ENCODE data around the gene RAB1B.

RAB1B gene

DNA sequence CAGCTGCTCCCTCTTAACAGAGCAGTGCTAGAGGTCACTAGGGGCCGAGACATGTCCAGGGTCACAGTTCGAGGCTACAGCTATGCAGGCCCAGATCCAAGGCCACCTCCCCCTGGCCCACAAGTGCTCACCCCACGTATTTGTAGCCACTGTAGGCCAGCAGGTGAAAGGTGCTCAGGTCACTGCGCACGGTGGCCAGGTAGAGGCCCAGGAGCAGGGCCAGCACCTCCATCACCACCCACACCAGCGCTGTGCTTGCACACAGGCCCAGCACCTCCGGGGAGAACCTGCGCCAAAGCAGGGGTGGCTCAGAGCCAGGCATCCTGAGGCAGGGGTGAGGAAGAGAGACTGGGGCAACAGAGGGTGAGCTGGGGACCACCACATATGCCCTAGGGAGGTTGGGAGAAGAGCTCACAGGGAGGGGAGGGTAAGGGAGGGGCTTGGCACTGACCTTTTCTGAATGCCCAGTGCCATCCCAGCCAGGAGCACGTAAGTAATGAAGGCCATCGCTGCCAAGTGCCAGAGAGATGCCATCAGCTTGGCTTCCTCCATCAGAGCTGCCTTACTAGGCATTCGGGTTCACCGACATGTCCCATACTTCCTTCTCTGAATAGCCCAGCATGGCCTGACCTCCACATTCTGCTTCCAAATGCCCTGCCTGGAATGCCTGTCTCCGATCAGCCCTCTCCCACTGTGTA lies 17.0 kb downstream of the RAB1B start:
- no peak for DNase-seq

DNA sequence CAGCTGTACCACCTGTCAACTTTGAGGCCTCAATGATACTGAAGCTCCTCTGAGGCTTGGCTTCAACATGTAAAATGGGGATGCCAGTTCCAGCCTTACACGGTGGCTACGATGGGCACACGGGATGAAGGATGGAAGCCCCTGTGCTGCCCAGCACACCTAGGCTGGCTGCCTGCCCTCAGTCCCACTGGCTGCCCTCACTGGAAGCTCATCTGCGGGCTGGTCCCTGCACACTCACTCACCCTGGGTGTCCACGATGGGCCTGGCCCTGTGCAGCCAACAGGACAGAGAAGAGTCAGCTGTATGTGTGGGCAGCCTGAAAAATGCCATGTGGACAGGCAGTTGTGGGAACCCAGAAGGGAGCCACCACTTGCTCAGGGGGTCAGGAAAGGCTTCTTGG lies 18.3 kb downstream of the RAB1B start:
- DNase-seq: no peak

DNA sequence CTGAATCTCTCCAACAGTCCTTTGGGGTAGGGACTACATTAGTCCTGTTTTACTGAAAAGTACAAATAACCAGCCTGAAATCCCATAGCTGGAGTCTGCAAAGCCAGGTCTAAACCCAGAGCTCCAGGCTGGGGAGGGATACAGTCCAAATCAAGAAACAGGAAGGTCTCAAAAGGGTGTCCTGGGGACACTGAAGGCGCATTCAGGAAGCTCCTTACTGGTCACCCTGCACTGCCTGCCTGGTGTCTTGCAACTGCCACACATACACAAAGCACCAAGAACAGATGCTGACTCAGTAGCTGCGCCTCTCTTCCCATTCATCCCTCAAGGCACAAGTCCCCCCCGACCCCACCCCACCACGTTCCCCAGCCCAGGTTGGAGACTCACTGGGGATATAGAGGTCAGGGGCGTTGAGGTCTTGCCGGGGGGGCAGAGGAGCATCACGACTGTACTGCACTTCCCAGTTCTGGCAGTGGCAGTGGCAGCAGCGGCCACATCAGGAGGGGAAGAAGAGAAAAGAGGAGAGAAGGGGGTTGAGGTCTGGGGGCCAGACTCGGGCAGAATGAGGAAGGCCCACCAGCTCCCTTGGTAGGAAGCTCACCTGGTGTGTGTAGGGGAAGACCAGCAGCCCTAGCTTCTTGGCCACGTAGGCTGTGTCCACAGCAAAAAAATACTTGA lies 18.9 kb downstream of the RAB1B start:
- no peak for DNase-seq

DNA sequence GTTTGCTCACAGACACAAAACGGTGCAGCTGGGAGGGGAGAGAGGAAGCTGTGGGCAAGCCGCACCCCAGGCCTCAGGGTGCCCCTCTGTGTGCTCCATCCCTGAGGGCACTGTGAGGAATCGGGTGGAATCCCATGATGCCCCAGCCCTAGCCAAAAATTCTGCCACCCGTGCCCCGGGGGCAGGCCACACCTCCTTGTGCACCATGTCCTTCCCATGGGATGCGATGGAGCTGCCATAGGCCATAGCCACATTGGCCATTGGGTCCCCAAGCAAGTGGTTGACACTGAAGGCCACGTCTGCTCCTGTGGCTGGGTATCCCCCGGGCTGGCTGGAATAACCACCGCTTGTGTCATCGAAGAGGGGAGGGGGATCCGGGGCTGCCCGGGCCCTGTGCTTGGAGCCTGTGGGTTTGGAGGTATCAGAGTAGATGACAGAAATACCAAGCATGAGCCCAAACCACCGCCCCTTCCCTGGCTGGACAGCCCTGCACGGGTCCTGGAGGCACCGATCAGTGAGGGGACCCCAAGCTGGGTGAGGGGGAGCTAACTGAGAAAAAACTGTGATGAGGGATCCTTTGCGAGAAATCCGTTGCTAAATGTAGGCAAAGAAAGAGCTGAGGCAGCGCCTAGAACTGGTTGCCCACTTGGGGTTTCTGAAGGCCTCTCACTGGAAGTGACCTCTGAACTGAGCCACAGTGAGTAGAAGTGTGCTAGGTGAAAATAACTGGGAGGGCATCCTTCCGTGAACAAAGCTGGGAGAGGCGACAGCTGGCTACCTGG lies 19.6 kb downstream of the RAB1B start:
- DNase-seq: peak; percentile 17

DNA sequence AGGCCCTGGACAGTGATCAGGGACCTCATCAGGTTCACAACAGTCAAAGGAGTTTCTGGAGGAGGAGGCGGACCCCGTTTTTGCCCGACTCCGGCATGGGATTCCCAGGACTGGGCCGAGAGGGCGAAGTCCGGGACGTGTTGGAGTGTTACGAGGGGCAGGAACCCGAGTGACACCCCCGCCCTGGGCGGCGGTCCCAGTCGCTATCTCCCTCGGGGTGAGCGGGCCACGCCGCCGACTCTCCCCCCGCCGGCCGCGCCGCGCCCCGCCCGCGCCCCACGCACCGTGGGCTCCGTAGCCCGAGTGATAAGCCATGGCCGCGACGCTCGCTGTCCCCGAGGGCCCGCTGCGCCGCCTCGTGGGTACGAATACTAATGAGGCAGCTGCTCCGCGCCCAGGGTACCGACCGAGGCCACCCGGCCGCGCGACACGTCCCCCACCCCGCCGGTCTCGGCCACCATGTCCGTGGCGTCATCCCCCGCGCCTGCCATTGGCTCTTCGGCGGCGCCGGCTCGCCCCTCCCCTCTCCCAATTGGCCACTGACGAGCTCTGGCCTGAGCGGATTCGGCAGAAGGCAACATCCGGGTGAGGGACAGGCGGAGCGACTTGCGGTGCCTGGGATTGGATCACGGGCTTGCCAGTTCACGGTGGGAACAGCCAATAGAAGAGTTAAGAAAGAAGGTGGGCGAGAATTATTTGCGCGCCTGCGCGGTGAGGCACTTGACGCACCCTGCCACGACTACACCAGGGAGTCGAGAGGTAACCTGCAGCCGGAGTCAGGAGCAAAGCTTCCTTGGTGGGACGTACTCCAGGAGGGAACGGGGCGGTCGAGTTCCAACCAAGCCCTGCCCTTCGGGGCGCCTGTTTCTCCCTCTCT lies 20.5 kb downstream of the RAB1B start, which contains the start of gene YIF1A:
Gene YIF1A, minus strand, starts transcription at position 473 of the 877 bp plus-strand sequence. Its CDS starts 158 bp downstream, at position 315.
- peak; percentile 99 for DNase-seq

DNA sequence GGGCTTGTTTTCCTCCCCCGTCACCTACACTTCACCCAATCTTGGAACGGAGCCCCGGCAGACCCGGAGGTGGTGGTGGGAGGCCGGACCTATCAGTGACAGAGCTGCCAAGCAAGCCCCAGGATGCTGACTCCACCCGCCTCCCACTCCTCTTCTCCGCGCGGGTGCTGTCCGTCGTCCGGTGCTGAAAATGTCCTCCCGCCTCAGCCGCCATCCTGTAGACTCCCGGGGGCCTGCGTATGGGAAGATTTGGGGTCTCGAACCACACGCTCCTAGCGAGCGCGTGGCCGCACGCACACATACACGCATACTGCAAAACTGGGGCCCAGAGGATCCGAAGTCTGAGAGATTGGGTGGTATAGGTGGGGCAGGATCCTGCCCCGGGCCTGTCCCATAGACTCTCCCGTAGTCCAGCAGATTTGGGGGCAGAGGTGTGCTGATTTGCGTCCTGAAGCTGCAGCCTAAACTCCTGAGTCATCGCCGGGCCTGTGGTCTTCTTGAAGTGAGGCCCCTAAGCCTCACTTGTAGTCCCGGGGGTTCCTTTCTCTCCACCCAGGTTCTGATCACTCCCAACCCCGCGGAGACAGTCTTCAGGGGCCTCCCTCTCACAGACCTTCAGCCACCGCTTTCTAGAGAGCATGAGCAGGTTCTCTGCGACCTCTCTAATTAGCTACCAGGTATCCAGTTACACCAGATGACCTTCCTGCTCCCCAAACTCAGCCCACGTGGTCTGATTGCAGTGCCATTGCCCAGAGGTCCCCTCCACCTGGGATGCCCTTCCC lies 21.3 kb downstream of the RAB1B start:
- DNase-seq: peak; percentile 45

DNA sequence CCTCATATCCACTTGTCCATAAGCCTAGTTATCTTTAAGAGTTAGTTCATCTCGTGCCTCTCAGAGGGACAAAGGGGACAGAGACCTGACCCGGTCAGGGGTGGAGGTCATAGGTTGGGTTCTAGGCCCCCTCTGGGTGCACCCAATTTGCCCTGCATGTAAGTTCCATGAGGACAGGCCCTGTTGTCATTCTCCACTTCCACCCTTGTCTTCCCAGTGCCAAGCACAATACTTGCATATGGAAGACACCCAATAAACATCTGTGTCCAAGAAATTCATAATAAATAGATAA lies 21.8 kb downstream of the RAB1B start:
- no peak for DNase-seq

DNA sequence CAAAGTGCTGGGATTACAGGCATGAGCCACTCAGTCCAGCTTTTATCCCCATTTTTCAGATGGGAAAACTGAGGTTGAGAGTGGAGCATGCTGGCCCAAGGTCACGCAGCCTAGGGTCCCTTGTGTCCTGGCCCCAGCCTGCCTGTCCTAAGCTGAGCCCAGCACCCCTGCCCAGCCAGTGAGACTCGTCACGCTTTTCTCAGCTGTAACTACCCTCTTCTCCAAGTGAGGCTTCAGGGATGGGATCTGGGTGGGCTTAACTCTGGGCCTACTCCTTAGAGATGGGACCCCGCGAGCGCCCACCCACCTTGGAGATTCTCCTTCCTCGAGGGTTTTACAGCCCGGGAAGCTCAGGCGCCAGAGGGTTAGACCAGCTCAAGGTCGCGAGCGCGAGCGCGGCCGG lies 22.9 kb downstream of the RAB1B start:
- DNase-seq: no peak

DNA sequence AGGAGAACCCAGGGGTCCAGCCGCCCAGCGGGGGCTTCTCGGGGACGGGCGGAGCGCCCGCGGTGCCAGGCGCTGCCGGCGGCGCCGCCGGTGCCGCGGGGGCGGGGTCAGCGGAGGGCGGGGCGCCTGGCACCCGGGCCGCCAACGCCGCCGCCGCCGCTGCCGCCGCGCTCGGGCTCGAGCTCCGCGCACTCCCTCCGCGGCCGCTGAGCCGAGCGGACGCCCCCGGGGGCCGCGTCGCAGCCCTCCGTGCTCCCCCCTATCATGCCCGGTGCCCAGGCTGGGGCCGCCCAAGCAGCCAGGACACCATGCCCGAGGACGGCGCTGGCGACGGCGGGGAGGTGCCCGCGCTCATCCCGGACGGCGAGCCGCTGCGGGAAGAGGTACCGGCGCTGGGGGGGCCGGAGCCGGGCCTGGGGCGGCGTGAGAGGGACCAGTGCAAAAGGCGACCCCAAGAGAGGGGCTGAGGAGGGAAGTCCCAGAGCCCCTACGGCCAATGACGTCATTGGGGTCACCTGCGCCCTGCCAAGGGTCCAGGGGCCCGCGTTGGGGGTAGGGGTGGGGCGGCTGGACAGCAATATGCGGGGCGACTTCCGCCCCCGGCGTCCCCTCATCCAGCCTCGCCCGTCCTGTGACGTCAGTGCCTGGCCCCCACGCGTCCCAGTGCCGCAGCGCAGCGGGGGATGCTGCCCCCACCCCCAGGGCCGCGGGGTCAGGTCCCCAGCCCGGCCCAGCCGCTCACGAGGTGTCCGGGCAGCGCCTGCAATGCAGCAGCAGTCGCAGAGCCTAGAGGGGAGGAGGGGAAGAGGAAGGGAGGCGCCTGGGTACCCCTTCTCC lies 23.5 kb downstream of the RAB1B start, which contains the start of gene TMEM151A:
Gene TMEM151A, plus strand, starts transcription at position 189 of the 837 bp plus-strand sequence. Its CDS starts 120 bp downstream, at position 309.
- no peak for DNase-seq

DNA sequence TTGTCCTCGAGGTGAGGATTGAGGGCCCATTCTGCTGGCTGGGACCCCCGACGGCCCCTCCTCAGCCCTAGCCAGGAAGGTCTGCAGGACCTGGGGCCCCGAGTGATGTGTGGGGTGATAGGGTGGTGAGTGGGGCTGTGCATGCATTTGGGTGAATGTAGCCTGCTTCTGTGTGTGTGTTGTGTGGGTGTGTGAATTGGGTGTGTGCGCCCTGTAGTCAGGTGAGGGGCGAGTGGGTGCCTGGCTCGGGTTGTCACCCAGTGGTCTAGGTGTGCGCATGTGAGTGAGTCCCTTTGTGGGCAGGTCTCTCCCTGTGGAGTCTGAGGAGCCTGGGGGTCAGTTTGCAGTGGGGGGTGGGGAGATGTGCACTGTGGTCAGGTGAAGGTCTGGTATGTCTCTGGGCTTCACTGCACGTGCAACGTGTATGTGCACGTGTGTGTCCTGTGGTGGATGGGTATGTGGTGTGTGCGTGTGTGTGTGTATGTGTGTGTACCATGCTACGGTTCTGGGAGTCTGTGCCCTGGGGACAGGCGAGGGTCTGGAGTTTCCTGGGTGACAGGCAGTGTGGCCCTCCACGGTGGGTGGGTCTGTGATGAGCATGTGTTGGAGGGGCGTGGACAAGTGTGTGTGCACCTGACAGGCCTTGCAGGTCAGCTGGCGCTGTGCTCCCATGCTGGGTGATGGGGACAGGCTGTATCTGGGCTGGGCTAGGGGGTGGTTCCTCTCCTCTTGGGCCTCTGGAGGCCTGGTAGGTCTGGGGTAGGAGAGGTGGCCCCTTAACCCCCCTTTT lies 24.3 kb downstream of the RAB1B start:
- DNase-seq: no peak

DNA sequence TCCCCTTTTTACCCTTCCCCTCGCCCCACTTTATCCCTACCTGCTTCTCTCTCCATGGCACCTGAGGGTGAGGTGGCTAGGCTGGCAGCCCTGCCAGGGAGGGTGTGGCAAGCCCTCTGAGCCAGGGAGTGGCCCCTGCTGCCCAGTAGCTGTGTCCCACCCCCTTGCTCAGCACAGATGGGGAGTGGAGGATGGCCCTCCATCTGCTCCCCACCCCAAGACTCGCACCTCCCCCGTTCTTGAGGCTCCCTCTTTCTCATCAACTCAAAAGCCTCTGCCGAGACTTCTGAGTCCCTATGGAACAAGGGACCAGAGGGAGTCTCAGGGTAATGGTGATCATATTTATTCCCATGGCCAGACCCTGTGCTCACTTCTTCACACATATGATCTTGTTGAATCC lies 24.9 kb downstream of the RAB1B start:
- DNase-seq: no peak

DNA sequence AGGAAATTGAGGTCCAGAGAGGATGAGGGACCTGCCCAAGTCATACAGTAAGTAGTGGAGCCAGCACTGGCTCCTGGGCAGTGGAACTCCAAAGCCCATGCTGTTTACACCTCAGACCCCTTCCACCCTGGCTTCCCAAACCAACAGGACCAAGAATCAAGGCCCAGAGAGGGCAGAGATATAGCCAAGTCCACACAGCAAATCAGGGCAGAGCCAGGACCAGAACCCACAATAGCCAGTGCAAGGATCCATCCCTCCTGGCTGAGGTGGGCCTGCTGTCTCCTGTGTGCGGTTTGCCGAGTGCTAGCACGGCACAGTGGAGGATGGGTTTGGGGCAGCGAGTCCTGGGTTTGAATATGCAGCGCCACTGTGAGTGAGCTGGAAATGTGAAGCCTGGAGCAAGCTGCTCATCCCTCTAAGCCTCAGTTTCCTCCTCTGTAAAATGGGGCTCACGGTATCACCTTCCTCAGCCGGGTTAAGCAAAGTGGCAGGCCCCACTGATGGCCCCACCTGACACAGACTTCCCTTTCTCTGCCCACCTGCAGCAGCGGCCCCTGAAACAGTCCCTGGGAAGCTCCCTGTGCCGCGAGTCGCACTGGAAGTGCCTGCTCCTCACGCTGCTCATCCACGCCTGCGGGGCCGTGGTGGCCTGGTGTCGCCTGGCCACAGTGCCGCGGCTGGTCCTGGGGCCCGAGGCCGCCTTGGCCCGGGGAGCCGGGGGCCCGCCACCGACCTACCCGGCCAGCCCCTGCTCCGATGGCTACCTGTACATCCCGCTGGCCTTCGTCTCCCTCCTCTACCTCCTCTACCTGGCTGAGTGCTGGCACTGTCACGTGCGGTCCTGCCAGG lies 25.6 kb downstream of the RAB1B start:
- no peak for DNase-seq

DNA sequence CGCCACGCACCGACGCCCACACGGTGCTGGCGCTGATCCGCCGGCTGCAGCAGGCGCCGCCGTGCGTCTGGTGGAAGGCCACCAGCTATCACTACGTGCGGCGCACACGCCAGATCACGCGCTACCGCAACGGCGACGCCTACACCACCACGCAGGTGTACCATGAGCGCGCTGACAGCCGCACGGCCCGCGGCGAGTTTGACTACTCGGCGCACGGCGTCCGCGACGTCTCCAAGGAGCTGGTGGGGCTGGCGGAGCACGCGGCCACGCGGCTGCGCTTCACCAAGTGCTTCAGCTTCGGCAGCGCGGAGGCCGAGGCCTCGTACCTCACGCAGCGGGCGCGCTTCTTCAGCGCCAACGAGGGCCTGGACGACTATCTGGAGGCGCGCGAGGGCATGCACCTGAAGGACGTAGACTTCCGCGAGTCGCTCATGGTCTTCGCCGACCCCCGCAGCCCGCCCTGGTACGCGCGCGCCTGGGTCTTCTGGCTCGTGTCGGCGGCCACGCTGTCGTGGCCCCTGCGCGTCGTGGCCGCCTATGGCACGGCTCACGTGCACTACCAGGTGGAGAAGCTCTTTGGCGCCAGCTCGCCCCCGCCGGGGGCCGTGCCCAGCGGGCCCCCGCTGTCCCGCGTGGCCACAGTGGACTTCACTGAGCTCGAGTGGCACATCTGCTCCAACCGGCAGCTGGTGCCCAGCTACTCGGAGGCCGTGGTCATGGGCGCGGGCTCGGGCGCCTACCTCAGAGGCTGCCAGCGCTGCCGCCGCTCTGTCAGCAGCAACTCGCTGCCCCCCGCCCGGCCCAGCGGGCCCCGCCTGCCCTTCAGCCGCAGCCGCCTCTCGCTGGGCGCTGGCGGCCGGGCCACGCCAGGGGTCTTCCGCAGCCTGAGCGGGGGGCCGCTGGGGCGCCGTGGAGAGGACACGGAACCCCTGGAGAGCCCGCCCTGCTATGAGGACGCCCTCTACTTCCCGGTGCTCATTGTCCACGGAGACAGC lies 26.5 kb downstream of the RAB1B start:
- no peak for DNase-seq

DNA sequence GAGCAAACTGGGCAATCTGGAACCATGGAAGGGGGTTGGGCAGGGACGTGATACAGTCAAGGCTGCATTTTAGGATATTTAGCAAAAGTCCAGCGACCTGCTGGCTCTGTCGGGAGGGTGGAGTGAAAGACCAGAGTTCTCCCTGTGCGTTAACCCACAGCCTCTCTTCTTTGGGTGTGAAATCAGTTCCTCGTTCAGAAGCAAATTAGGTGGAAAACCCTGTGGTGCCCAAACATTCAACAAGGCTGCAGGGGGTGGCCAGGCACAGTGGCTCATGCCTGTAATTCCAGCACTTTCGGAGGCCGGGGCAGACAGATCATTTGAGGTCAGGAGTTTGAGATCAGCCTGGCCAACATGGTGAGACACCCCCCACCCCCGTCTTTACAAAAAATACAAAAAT lies 29.2 kb downstream of the RAB1B start:
- DNase-seq: no peak

DNA sequence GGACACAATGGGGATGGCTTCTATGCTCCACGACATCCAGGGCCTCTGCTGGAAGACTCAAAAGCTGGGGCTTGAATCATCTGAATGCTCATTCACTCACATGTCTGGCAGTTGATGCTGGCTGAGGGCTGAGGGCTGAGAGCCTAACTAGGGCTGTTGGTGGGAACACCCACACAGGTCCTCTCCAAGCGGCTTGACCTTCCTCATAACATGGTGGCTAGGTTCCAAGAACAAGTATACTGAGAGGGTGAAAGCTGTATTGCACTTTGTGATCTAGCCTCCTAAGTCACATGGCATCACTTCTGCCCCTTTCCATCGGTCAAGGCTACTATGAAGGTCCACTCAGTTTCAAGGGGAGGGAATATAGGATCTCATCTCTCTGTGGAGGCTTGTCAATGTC lies 30.7 kb downstream of the RAB1B start:
- DNase-seq: no peak

DNA sequence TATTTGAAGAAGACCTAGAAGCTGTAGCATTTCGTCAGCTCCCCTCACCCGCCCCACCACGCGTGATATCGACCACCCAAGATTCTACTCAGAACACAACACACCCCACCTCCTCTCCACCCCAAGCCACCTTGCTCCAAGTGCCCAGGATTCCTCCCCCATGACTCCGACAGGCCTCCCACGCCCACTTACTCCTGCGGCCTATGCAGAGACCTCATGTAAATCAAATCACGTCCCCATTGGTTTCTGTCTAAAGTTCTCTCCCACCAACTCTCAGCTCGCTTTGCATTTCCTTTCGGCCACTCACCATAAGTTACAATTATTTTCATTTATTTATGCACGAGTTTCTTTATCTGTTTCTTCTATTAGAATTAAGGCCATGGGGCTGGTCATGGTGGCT lies 34.2 kb downstream of the RAB1B start:
- no peak for DNase-seq

DNA sequence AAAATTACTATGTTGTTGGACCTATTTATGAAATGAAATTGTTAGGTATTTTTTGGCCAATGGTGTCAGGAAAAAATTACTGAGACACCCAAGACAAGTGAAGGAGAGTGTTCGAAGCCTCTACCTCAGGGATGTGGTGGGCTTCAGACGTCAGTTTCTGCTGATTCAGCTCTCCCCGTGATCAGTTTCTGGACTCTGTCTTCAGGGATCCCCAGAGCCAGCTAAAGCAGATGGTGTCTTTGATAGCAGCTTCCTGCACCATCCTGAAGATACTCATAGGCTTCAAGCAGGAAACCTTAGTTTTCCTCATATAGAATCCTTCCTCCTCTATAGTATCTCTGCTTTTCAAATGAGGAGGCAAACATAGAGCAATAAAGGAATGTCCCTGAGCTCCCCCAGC lies 41.0 kb downstream of the RAB1B start:
- no peak for DNase-seq

DNA sequence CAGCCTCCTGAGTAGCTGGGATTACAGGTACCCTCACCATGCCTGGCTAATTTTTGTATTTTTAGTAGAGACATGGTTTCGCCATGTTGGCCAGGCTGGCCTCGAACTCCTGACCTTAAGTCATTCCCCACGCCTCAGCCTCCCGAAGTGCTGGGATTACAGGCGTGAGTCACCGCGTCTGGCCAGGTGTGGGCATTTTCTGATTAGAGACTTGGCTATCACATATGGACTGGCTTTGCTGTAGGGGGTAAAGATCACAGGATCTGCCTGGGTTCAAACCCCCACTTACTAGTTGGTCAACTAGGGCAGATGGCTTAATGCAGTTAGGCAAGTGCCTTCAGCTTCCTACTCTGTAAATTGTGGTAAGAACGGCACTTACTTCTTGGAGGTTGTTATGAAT lies 41.9 kb downstream of the RAB1B start:
- no peak for DNase-seq

All from DMS79 treated with DMSO at 0.1 percent for 48 hours (cell line).